Measurements from ENCODE around the gene RTN4IP1.

The RTN4IP1 gene

DNA sequence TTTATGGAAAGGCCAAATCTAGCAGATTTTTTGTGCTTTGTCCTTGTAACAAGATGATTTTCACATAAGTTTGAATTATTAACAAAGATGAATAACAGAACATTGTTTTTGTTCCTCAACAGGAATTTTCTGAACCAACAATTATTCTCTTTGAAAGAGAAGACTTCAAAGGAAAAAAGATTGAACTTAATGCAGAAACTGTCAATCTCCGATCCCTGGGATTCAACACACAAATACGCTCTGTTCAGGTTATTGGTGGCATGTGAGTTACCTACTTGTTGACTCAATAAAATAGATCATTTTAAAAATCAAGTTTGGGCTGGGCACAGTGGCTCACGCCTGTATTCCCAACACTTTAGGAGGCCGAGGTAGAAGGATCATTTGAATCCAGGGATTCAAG is 70.9 kb downstream of the RTN4IP1 start:
- no peaks in the 10 kb centered on the region for H3K79me2 ChIP-seq (ENCODE audit: control insufficient read depth, insufficient read depth, low read length)
- no peak overlapping the region for H3K27ac ChIP-seq (ENCODE audit: low read depth, low read length)
- no peak overlapping the region for H2BK120ac ChIP-seq (ENCODE audit: low read depth, low read length)
- H3K4me3 ChIP-seq (ENCODE audit: low read length): no peak overlapping the region
- no peak overlapping the region for H3K9ac ChIP-seq (ENCODE audit: low read length)
- H3K4me1 ChIP-seq (ENCODE audit: control insufficient read depth, low read depth, low read length): no peaks in the 10 kb centered on the region
- no peak overlapping the region for H3K4me2 ChIP-seq (ENCODE audit: low read length)
- H2BK5ac ChIP-seq (ENCODE audit: low read length): no peak overlapping the region
- no peak overlapping the region for H3K23ac ChIP-seq (ENCODE audit: low read length)
- no peak overlapping the region for H2BK15ac ChIP-seq (replicated peaks; ENCODE audit: low read depth)
- H4K5ac ChIP-seq (ENCODE audit: low read length): no peak overlapping the region
- H2AK5ac ChIP-seq (ENCODE audit: low read length): no peak overlapping the region
- no CpG with 5 or more reads among the region's 4 CpGs for WGBS (ENCODE audit: extremely low coverage, insufficient coverage, low lambda C conversion rate)
- no peaks in the 10 kb centered on the region for H3K27me3 ChIP-seq (ENCODE audit: insufficient read depth, low read length, poor library complexity)
- H3K36me3 ChIP-seq (ENCODE audit: control insufficient read depth, insufficient read depth, low read length): no peaks in the 10 kb centered on the region
- no peak for DNase-seq
- no peak overlapping the region for H3K18ac ChIP-seq (ENCODE audit: low read length)
- no peak overlapping the region for H3K56ac ChIP-seq (ENCODE audit: low read length)
- H3K4ac ChIP-seq (ENCODE audit: low read depth, low read length): no peak overlapping the region
- H4K8ac ChIP-seq (ENCODE audit: low read depth, low read length): no peak overlapping the region
- H3K79me1 ChIP-seq (ENCODE audit: low read length): no peaks in the 10 kb centered on the region

DNA sequence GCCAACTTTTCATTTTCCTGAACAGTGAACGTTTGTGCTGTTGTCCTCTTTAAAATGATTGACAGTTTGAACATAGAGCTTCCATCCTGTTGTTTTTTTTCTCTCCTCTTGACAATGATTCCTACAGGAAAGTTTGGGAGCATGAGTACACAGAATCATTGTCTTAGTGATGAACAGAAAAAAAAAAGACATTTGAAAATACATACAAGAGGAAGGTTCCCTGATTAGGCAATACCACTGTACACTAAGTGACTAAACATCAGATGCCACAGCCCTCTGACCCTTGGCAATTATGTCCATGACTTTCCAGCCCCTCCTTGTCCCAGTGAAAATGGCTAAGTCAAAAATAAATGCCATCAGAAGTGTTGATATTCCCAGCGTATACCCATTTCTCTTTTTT is 71.5 kb downstream of the RTN4IP1 start:
- DNase-seq: no peak
- H2BK5ac ChIP-seq (ENCODE audit: low read length): no peak overlapping the region
- H3K18ac ChIP-seq (ENCODE audit: low read length): no peak overlapping the region
- no peaks in the 10 kb centered on the region for H3K36me3 ChIP-seq (ENCODE audit: control insufficient read depth, insufficient read depth, low read length)
- no peaks in the 10 kb centered on the region for H3K27me3 ChIP-seq (ENCODE audit: insufficient read depth, low read length, poor library complexity)
- no peak overlapping the region for H2BK120ac ChIP-seq (ENCODE audit: low read depth, low read length)
- no peak overlapping the region for H3K4me2 ChIP-seq (ENCODE audit: low read length)
- H3K4ac ChIP-seq (ENCODE audit: low read depth, low read length): no peak overlapping the region
- H3K4me3 ChIP-seq (ENCODE audit: low read length): no peak overlapping the region
- no peak overlapping the region for H3K56ac ChIP-seq (ENCODE audit: low read length)
- no peaks in the 10 kb centered on the region for H3K79me2 ChIP-seq (ENCODE audit: control insufficient read depth, insufficient read depth, low read length)
- H2AK5ac ChIP-seq (ENCODE audit: low read length): no peak overlapping the region
- H3K27ac ChIP-seq (ENCODE audit: low read depth, low read length): no peak overlapping the region
- H3K9ac ChIP-seq (ENCODE audit: low read length): no peak overlapping the region
- H2BK15ac ChIP-seq (replicated peaks; ENCODE audit: low read depth): no peak overlapping the region
- no peak overlapping the region for H4K8ac ChIP-seq (ENCODE audit: low read depth, low read length)
- no CpG with 5 or more reads among the region's 2 CpGs for WGBS (ENCODE audit: extremely low coverage, insufficient coverage, low lambda C conversion rate)
- H3K79me1 ChIP-seq (ENCODE audit: low read length): no peaks in the 10 kb centered on the region
- no peak overlapping the region for H4K5ac ChIP-seq (ENCODE audit: low read length)
- H3K4me1 ChIP-seq (ENCODE audit: control insufficient read depth, low read depth, low read length): no peaks in the 10 kb centered on the region
- no peak overlapping the region for H3K23ac ChIP-seq (ENCODE audit: low read length)

DNA sequence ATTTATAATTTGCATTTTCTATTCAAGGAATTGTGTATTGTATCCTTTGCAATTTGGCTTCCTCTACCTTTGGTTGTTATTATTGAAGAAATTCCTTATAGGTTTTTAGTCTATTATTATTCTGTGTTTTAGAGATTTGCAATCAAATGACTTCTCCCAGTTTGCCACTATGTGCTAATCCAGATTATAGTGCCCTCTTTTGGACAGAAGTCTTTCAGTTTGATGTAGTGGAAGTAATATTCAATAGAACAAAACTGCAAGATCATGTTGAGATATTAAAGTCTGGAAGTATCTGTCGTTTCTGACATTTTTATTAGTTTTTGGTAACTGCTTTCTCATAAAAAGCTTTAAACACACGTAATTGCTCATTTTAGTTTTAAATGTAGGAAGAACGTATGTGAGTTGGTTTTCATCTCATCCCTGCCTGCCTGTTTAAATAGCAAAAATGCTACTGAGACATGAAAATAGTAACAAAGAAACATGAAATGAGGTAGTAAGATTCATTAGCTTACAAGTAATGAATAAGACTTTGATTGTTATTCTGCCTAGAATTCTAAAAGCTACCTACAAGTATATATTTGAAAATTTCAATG is 72.8 kb downstream of the RTN4IP1 start:
- H3K79me1 ChIP-seq (ENCODE audit: low read length): no peaks in the 10 kb centered on the region
- H3K9ac ChIP-seq (ENCODE audit: low read length): no peak overlapping the region
- no peaks in the 10 kb centered on the region for H3K27me3 ChIP-seq (ENCODE audit: insufficient read depth, low read length, poor library complexity)
- no peaks in the 10 kb centered on the region for H3K36me3 ChIP-seq (ENCODE audit: control insufficient read depth, insufficient read depth, low read length)
- no peak for DNase-seq
- no peak overlapping the region for H2BK15ac ChIP-seq (replicated peaks; ENCODE audit: low read depth)
- no peak overlapping the region for H2BK120ac ChIP-seq (ENCODE audit: low read depth, low read length)
- H3K4me1 ChIP-seq (ENCODE audit: control insufficient read depth, low read depth, low read length): no peaks in the 10 kb centered on the region
- H3K18ac ChIP-seq (ENCODE audit: low read length): no peak overlapping the region
- H3K79me2 ChIP-seq (ENCODE audit: control insufficient read depth, insufficient read depth, low read length): no peaks in the 10 kb centered on the region
- H3K56ac ChIP-seq (ENCODE audit: low read length): no peak overlapping the region
- no peak overlapping the region for H3K4ac ChIP-seq (ENCODE audit: low read depth, low read length)
- H4K5ac ChIP-seq (ENCODE audit: low read length): no peak overlapping the region
- no CpG with 5 or more reads among the region's 3 CpGs for WGBS (ENCODE audit: extremely low coverage, insufficient coverage, low lambda C conversion rate)
- no peak overlapping the region for H3K4me2 ChIP-seq (ENCODE audit: low read length)
- H4K8ac ChIP-seq (ENCODE audit: low read depth, low read length): no peak overlapping the region
- no peak overlapping the region for H2AK5ac ChIP-seq (ENCODE audit: low read length)
- no peak overlapping the region for H2BK5ac ChIP-seq (ENCODE audit: low read length)
- H3K4me3 ChIP-seq (ENCODE audit: low read length): no peak overlapping the region
- no peak overlapping the region for H3K23ac ChIP-seq (ENCODE audit: low read length)
- no peak overlapping the region for H3K27ac ChIP-seq (ENCODE audit: low read depth, low read length)

DNA sequence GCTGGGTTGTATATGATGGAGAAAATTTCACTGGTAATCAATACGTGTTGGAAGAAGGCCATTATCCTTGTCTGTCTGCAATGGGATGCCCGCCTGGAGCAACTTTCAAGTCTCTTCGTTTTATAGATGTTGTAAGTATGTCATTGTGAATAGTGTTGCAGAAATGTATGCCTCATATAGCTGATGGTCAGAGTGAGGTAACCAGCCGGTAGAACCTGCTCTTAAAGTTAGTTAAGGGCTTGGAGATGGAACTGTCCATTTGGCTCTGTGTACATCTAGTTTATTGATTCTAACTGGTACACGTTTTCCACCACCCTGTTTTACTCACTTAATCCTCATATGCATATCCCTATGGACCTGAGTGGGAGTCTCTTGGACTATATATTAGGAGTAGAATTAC is 73.5 kb downstream of the RTN4IP1 start:
- Histone ChIP-seq H3K79me2 (ENCODE audit: control insufficient read depth, insufficient read depth, low read length) (no peaks in the 10 kb centered on the region), H2BK120ac (ENCODE audit: low read depth, low read length) (no peak overlapping the region), H2BK15ac (replicated peaks; ENCODE audit: low read depth) (no peak overlapping the region), H3K4me2 (ENCODE audit: low read length) (no peak overlapping the region), H4K8ac (ENCODE audit: low read depth, low read length) (no peak overlapping the region), H2BK5ac (ENCODE audit: low read length) (no peak overlapping the region), H3K4ac (ENCODE audit: low read depth, low read length) (no peak overlapping the region), H2AK5ac (ENCODE audit: low read length) (no peak overlapping the region), H3K9ac (ENCODE audit: low read length) (no peak overlapping the region), H3K4me1 (ENCODE audit: control insufficient read depth, low read depth, low read length) (no peaks in the 10 kb centered on the region), H3K18ac (ENCODE audit: low read length) (no peak overlapping the region), H3K27me3 (ENCODE audit: insufficient read depth, low read length, poor library complexity) (no peaks in the 10 kb centered on the region), H3K27ac (ENCODE audit: low read depth, low read length) (no peak overlapping the region), H3K36me3 (ENCODE audit: control insufficient read depth, insufficient read depth, low read length) (no peaks in the 10 kb centered on the region), H3K23ac (ENCODE audit: low read length) (no peak overlapping the region), H4K5ac (ENCODE audit: low read length) (no peak overlapping the region), H3K79me1 (ENCODE audit: low read length) (no peaks in the 10 kb centered on the region), H3K4me3 (ENCODE audit: low read length) (no peak overlapping the region), H3K56ac (ENCODE audit: low read length) (no peak overlapping the region)
- no peak for DNase-seq
- WGBS (ENCODE audit: extremely low coverage, insufficient coverage, low lambda C conversion rate): no CpG with 5 or more reads among the region's 5 CpGs

DNA sequence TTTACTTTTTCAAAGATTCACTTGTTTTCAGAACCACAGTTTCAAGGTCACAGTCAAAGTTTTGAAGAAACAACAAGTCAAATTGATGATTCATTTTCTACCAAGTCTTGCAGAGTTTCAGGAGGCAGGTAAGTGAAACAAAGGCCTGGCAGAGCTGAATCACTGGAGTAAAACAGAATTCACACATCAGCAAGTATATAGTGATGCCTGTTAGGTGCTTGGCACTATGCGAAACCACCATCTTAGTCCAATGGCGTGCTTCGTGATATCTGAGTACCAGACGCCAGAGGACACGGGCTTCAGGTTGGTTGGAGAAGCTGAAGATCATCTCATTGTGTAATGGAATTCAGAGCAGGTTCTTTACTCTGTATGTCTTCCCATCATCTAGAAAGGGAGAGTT is 75.9 kb downstream of the RTN4IP1 start:
- Histone ChIP-seq H3K4ac (ENCODE audit: low read depth, low read length) (no peak overlapping the region), H3K27ac (ENCODE audit: low read depth, low read length) (no peak overlapping the region), H2AK5ac (ENCODE audit: low read length) (no peak overlapping the region), H3K18ac (ENCODE audit: low read length) (no peak overlapping the region), H4K8ac (ENCODE audit: low read depth, low read length) (no peak overlapping the region), H3K79me1 (ENCODE audit: low read length) (no peaks in the 10 kb centered on the region), H2BK120ac (ENCODE audit: low read depth, low read length) (no peak overlapping the region), H3K9ac (ENCODE audit: low read length) (no peak overlapping the region), H2BK5ac (ENCODE audit: low read length) (no peak overlapping the region), H3K4me3 (ENCODE audit: low read length) (no peak overlapping the region), H3K27me3 (ENCODE audit: insufficient read depth, low read length, poor library complexity) (no peaks in the 10 kb centered on the region), H2BK15ac (replicated peaks; ENCODE audit: low read depth) (no peak overlapping the region), H3K56ac (ENCODE audit: low read length) (no peak overlapping the region), H3K36me3 (ENCODE audit: control insufficient read depth, insufficient read depth, low read length) (no peaks in the 10 kb centered on the region), H3K23ac (ENCODE audit: low read length) (no peak overlapping the region), H4K5ac (ENCODE audit: low read length) (no peak overlapping the region), H3K4me2 (ENCODE audit: low read length) (no peak overlapping the region), H3K4me1 (ENCODE audit: control insufficient read depth, low read depth, low read length) (no peaks in the 10 kb centered on the region), H3K79me2 (ENCODE audit: control insufficient read depth, insufficient read depth, low read length) (no peaks in the 10 kb centered on the region)
- WGBS (ENCODE audit: extremely low coverage, insufficient coverage, low lambda C conversion rate): no CpG with 5 or more reads among the region's 5 CpGs
- no peak for DNase-seq

DNA sequence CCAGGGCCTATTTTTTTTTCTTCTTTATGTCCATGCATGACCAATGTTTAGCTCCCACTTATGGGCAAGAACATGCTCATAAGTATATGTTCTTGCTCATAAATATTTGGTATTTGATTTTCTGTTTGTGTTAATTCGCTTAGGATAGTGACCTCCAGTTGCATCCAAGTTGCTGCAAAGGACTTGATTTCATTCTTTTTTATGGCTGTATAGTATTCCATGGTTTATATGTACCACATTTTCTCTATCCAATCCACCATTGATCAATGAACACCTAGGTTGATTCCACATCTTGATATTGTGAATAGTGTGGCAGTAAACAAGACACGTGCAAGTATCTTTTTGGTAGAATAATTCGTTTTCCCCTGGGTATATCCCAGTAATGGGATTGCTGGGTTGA is 78.1 kb downstream of the RTN4IP1 start:
- Histone ChIP-seq H3K27me3 (ENCODE audit: insufficient read depth, low read length, poor library complexity) (no peaks in the 10 kb centered on the region), H3K9ac (ENCODE audit: low read length) (no peak overlapping the region), H3K56ac (ENCODE audit: low read length) (no peak overlapping the region), H3K4ac (ENCODE audit: low read depth, low read length) (no peak overlapping the region), H2BK15ac (replicated peaks; ENCODE audit: low read depth) (no peak overlapping the region), H2BK120ac (ENCODE audit: low read depth, low read length) (no peak overlapping the region), H2AK5ac (ENCODE audit: low read length) (no peak overlapping the region), H3K36me3 (ENCODE audit: control insufficient read depth, insufficient read depth, low read length) (no peaks in the 10 kb centered on the region), H3K4me3 (ENCODE audit: low read length) (no peak overlapping the region), H3K23ac (ENCODE audit: low read length) (no peak overlapping the region), H3K4me1 (ENCODE audit: control insufficient read depth, low read depth, low read length) (peaks cover 2% of the 10 kb centered on the region), H4K5ac (ENCODE audit: low read length) (no peak overlapping the region), H2BK5ac (ENCODE audit: low read length) (no peak overlapping the region), H3K79me2 (ENCODE audit: control insufficient read depth, insufficient read depth, low read length) (no peaks in the 10 kb centered on the region), H3K79me1 (ENCODE audit: low read length) (no peaks in the 10 kb centered on the region), H3K18ac (ENCODE audit: low read length) (no peak overlapping the region), H3K27ac (ENCODE audit: low read depth, low read length) (no peak overlapping the region), H3K4me2 (ENCODE audit: low read length) (no peak overlapping the region), H4K8ac (ENCODE audit: low read depth, low read length) (no peak overlapping the region)
- no CpG with 5 or more reads among the region's 3 CpGs for WGBS (ENCODE audit: extremely low coverage, insufficient coverage, low lambda C conversion rate)
- no peak for DNase-seq
